Measurements from ENCODE around the gene MATN4. TPM values are rescaled to one million over a fixed set of nuclear protein-coding genes. Genes with fewer than 3 reads are reported as not detected.

Gene MATN4
- total RNA-seq, 1 experiment from 2014 or later = not detected

- Mint-ChIP-seq H3K36me3 (ENCODE audit: insufficient read depth, unreplicated experiment) (peaks cover 97% of the 10 kb centered on the region), H3K27me3 (ENCODE audit: insufficient read depth, unreplicated experiment) (no peaks in the 10 kb centered on the region), H3K27ac (ENCODE audit: low read depth, unreplicated experiment) (no peak overlapping the region), H3K4me3 (ENCODE audit: unreplicated experiment) (no peak overlapping the region), H3K9me3 (ENCODE audit: unreplicated experiment) (no peaks in the 10 kb centered on the region), H3K4me1 (ENCODE audit: insufficient read depth, unreplicated experiment) (no peaks in the 10 kb centered on the region)
- DNase-seq (ENCODE audit: unreplicated experiment) = no peak
- BruUV-seq (replicated peaks) = no TSS peak
- intact Hi-C loops (cut with micrococcal nuclease) = no loop called here
- ChIA-PET CTCF (interaction anchor here (0.6 to 2.4 kb wide), 6 partner anchors 9 to 443 kb away, joined by 3 to 10 read pairs (median 4); partner anchors contain the start of gene SYS1), POLR2A (interaction anchor here (37.4 kb wide), 1 partner anchor 32 kb away, joined by 1328 read pairs; the partner anchor contains the start of genes SDC4 and SYS1)
- no peak for TF ChIP-seq CTCF (IDR thresholded peaks at IDR 0.05; ENCODE audit: unreplicated experiment)
These were observed 20.4 kb upstream of the MATN4 start for GRCh38 chr20:45328451-45328850.

GRCh38 chr20:45325371-45325770 is 17.3 kb upstream of the MATN4 start:
- Mint-ChIP-seq H3K4me1 (ENCODE audit: insufficient read depth, unreplicated experiment) (no peaks in the 10 kb centered on the region), H3K27ac (ENCODE audit: low read depth, unreplicated experiment) (no peak overlapping the region), H3K4me3 (ENCODE audit: unreplicated experiment) (no peak overlapping the region), H3K36me3 (ENCODE audit: insufficient read depth, unreplicated experiment) (peaks cover 67% of the 10 kb centered on the region), H3K27me3 (ENCODE audit: insufficient read depth, unreplicated experiment) (no peaks in the 10 kb centered on the region), H3K9me3 (ENCODE audit: unreplicated experiment) (no peaks in the 10 kb centered on the region)
- no peak for DNase-seq (ENCODE audit: unreplicated experiment)
- no peak for TF ChIP-seq CTCF (IDR thresholded peaks at IDR 0.05; ENCODE audit: unreplicated experiment)
- BruUV-seq (replicated peaks) = no TSS peak
- intact Hi-C loops (cut with micrococcal nuclease) = no loop called here
- ChIA-PET CTCF (interaction anchor here (0.5 to 2.9 kb wide), 5 partner anchors 10 to 446 kb away, joined by 3 to 16 read pairs (median 5); partner anchors contain the start of gene SYS1), POLR2A (interaction anchor here (2.9 to 37.4 kb wide), 2 partner anchors 10 to 35 kb away, joined by 21 to 1328 read pairs; partner anchors contain the start of genes SDC4 and SYS1)

GRCh38 chr20:45323731-45324130 is 15.6 kb upstream of the MATN4 start:
- Mint-ChIP-seq H3K9me3 (ENCODE audit: unreplicated experiment) (no peaks in the 10 kb centered on the region), H3K27ac (ENCODE audit: low read depth, unreplicated experiment) (peak overlapping the region; percentile 59), H3K4me1 (ENCODE audit: insufficient read depth, unreplicated experiment) (peaks cover 6% of the 10 kb centered on the region), H3K27me3 (ENCODE audit: insufficient read depth, unreplicated experiment) (no peaks in the 10 kb centered on the region), H3K36me3 (ENCODE audit: insufficient read depth, unreplicated experiment) (peaks cover 50% of the 10 kb centered on the region), H3K4me3 (ENCODE audit: unreplicated experiment) (no peak overlapping the region)
- intact Hi-C loops (cut with micrococcal nuclease) = loop anchor here (1.0 kb wide), 1 partner anchor 114 kb away; no protein-coding TSS in a partner anchor
- TF ChIP-seq CTCF (IDR thresholded peaks at IDR 0.05; ENCODE audit: unreplicated experiment) = no peak
- ChIA-PET POLR2A (interaction anchor here (1.4 to 37.4 kb wide), 4 partner anchors 11 to 558 kb away, joined by 3 to 1328 read pairs (median 28); partner anchors contain the start of genes SDC4 and SYS1), CTCF (interaction anchor here (0.6 to 7.6 kb wide), 23 partner anchors 9 to 447 kb away, joined by 3 to 158 read pairs (median 5); partner anchors contain the start of genes SDC4 and SYS1)
- BruUV-seq (replicated peaks) = no TSS peak
- DNase-seq (ENCODE audit: unreplicated experiment) = no peak

- H3K27me3 Mint-ChIP-seq (ENCODE audit: insufficient read depth, unreplicated experiment) = no peaks in the 10 kb centered on the region
- peak; percentile 77 for DNase-seq (ENCODE audit: unreplicated experiment)
- H3K4me3 Mint-ChIP-seq (ENCODE audit: unreplicated experiment) = no peak overlapping the region
- CTCF ChIA-PET = interaction anchor here (0.6 to 7.6 kb wide), 22 partner anchors 9 to 448 kb away, joined by 3 to 158 read pairs (median 6); partner anchors contain the start of genes SDC4 and SYS1
- no peaks in the 10 kb centered on the region for H3K9me3 Mint-ChIP-seq (ENCODE audit: unreplicated experiment)
- BruUV-seq (replicated peaks) = no TSS peak
- intact Hi-C loops (cut with micrococcal nuclease) = loop anchor here (1.0 kb wide), 1 partner anchor 114 kb away; no protein-coding TSS in a partner anchor
- peaks cover 6% of the 10 kb centered on the region for H3K4me1 Mint-ChIP-seq (ENCODE audit: insufficient read depth, unreplicated experiment)
- peak overlapping the region; percentile 59 for H3K27ac Mint-ChIP-seq (ENCODE audit: low read depth, unreplicated experiment)
- peaks cover 42% of the 10 kb centered on the region for H3K36me3 Mint-ChIP-seq (ENCODE audit: insufficient read depth, unreplicated experiment)
- POLR2A ChIA-PET = interaction anchor here (0.5 to 37.4 kb wide), 8 partner anchors 12 to 652 kb away, joined by 3 to 1328 read pairs (median 4); partner anchors contain the start of genes SDC4, SNX21 and SYS1
- TF ChIP-seq CTCF (IDR thresholded peaks at IDR 0.05; ENCODE audit: unreplicated experiment) = peak; percentile 8
These were observed 14.9 kb upstream of the MATN4 start for GRCh38 chr20:45322952-45323383.
